NCI-H524 (cell line): ENCODE measurements around the gene IFT88.

ENCODE experiments used
- DNase-seq, 2 experiments: peaks; one replicate each; lab custom pipeline; 2025; lab: John Stamatoyannopoulos, UW

The IFT88 gene

DNA sequence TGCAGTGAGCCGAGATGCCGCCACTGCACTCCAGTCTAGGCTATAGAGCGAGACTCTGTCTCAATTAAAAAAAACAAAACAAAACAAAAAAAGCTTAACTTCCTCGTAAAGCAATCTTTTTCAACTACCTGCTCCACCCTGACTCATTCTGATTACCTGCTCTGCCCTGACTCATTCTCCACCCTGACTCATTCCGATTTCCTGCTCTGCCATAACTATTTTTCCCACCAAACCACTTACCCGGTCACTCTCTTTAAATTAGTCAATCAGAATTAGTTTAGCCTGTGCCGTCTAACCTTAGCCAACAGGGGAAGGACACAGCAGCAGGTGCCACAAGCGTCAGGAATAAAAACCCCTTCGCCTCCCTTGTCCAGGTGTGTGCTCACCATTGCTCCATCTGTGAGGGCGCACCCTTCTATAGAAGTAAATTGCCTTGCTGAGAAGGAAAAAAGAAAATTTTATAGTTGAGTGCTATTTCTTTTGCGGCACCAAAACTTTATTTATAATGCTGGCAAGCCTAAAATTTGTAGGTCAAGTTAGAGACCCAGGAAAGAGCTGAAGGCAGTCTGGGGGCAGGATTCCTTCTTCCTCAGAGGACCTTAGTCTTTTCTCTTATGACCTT is 1.7 kb upstream of the IFT88 start:
- no peak for DNase-seq

DNA sequence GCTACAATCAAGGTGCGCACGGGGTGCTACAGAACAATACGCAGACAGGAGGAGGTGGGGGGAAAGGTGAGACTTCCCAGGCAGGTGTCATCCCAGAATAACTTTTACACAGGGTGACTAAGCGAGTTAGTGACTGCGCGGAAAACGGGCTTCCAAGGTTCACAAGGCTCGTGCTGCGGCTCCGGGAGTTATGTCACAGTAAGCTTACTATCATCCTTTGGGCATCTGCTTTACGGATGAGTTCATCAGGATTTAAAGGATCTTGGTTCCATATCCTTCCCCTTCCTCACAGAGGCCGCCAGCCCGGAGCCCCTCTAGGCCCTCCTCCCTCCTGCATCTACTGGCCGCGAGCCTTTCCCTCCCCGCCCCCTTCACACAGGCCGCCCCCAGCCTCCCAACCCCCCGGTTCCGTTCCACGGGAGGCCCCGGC is 474 bp upstream of the IFT88 start:
- peak; percentile 70 to 83 for DNase-seq

DNA sequence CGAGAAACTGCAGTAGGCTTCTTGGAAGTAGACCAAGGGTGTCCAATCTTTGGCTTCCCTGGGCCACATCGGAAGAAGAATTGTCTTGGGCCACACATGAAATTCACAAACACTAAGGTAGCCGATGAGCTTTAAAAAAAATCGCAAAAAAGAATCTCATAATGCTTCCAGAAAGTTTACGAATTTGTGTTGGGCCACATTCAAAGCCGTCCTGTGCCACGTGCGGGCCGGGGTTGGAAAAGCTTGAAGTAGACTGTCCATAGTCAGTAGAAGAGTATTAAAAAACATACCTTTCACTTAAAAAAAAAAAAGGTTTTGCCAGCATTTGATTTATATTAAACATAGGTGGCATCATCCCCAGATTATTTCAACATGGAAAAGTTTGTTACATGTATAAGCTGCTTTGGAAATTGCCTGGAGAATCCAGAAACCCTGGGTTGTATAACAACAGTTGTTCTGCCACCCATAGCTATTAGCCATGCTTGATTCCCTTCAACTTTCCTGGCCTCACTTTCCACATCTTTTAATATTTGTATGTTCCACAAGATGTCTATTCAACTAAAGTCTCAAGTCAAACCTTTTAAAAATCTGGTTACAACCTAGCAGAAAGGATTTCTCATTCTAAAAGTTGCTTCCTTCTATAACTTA is 1.0 kb downstream of the IFT88 start:
- no peak for DNase-seq

DNA sequence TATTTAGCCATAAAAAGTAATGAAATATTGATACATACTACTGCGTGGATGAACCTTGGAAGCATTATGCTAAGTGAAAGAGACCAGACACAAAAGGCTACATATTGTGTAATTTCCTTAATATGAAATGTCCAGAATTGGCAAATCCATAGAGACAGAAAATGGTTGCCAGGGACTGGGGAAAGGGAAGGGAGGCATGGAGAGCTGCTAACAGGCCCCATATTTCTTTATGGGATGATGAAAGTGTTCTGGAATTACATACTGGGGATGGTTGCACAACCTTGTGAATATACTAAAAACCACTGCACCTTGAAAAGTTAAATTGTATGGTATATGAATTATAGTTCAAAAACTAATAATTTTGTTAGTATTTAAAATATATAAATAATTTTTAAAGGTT is 3.6 kb downstream of the IFT88 start:
- DNase-seq: no peak

DNA sequence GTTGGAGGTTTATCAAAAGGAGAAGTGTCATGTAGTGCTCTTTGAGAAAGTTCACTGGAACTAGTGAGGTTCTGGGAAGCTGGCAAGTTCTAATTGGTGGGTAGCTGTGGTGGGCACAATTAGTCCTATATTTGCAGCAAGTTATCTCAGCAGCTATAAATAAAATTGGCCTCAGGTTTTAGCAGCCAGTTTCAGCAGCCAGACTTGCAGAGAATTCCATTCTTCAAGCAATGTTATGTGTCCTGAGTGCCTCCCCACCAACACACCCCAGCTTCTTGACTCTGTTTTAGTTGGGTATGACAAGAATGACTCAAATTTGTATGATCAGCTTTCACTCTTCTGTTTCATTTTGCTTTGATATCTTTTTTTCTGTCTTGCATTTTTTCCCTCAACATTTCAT is 4.7 kb downstream of the IFT88 start:
- no peak for DNase-seq

DNA sequence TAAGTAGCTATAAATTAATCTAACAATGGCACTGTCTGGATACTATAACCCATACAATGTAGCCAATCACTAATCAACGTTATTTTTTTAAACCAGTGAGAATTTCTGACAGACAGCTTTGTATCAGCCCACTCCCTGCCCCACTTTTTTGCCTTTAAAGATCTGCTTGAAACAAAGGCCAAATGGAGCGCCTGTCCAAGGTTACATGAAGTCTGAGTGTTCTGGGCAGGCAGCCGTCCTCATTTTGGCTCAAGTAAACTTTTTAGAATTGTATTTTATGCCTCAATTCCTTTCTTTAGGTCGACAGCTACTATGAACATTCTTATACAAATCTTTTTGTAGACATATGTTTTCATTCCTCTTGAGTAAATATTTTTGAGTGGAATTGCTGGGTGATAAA is 6.2 kb downstream of the IFT88 start:
- no peak for DNase-seq

DNA sequence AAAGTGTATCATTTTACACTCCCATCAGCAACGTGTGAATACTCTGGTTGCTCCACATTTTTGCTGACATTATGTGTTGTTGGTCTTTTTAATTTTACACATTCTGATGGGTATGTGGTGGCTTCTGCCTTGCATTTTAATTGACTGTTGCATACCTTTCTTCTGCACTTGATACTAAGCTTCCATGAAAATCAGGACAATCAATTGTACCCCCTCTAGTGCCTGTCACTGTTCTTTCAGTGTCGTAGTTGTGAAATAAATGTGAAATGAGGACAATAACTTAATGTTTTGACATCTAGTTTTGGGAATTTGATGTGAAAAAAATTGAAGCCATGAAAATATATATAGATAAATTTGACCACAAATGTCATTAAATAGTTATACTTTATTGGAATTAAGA is 6.7 kb downstream of the IFT88 start:
- DNase-seq: no peak

DNA sequence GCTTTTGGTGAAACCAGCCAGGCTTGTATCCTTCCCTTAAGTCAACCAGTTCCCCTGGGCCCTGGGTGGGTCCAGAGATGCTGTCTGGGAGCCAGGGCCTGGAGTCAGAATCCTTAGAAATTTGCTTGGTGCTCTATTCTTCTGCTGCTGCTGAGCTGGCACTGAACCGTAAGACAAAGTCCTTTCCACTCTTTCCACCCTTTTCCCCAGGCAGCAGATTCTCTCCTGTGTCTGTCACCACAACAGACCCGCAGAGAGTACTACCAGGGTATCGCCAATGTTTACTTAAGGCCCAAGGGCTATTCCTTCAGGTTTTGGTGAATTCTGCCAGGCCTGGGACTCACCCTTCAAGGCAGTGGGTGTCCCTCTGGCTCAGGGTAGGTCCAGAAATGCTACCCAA is 12.2 kb downstream of the IFT88 start:
- no peak for DNase-seq

DNA sequence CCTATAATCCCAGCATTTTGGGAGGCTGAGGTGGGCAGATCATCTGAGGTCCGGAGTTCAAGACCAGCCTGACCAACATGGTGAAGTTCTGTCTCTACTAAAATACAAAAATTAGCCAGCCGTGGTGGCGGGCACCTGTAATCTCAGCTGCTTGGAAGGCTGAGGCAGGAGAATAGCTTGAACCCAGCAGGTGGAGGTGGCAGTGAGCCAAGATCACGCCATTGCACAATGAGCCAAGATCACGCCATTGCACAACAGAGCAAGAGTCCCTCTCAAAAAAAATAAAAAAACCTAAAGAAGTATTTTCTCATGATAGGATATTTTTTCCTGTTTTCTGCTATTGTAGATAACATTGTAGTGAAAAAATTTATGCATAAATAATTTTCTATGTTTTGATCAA is 13.3 kb downstream of the IFT88 start:
- DNase-seq: no peak

DNA sequence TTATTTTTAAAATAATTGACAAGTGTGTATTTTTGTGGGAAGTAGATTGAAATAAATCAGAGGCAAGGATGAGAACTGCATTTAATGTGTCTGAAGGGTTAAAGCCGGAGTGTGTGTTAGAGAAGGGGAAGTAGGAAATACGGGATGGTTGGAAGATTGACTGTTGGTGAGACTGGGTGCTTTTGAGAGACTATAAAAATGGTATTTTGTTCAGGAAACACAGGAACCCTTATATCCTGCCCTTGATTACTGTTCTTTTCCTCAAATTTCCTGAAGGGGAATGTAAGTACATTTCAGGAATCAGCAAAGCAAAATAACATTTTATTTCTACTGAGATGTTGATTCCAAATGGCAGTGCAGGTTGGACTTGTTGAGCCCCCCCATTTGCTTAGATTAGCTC is 15.1 kb downstream of the IFT88 start:
- DNase-seq: no peak

DNA sequence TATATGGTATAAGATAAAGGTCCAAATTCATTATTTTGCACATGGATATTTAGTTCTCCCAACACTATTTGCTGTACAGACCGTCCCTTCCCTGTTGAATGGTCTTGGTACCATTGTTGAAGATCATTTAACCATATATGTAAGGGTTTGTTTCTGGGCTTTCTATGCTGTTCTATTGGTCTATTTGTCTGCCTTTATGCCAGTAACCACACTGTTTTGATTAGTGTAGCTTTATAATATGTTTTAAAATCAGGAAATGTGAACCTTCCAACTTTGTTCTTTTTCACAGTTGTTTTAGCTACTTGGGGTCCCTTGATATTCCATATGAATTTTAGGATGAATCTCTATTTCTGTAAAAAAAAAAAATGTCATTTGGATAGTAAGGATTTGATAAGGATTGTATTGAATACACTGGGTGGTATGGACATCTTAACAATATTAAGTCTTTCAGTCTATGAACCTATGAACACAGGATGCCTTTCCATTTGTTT is 16.9 kb downstream of the IFT88 start:
- no peak for DNase-seq

DNA sequence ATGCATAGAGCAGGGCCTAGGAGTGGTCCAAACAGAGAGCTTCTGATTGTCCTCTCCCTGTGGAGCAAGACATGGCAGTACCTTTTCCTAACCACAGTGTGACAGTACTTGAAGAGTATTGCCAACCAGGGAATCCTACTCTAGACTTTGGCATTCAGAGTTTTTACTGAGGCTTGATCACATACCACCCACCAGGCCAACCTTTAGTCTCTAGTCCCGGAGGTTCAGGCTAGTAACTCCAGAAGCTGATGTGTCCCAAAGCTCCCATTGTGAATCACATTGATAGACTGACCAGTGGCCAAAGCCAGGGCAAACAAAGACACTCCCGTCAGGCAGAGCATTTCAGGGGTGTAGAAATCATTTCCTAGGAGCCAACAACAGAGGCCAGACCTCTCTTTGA is 18.4 kb downstream of the IFT88 start:
- no peak for DNase-seq

DNA sequence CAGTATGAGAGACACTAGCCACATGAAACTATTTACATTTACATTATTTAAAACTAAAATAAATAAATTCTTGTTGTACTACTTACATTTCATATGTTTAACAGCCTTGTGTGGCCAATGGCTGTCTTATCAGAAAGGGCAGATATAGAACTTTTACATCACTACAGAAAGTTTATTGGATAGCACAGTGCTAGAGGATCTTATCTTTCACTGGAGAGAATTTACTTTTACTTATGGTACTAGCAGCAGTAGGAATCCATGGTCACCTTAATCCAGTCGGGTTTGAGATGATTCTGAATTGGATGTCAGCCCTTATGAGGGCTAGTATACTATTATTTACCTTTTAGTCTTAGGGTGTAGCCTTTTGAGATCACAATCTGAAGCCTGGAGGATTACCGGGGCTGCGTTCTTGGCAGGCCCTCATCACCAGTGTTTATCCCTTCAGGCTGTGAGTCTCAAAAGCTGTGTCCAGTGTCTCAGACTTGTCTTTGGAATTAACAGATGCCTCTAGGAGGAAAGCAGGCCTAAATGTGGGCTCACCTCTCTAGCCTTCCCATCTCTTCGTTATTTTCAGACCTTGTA is 21.7 kb downstream of the IFT88 start:
- no peak for DNase-seq

DNA sequence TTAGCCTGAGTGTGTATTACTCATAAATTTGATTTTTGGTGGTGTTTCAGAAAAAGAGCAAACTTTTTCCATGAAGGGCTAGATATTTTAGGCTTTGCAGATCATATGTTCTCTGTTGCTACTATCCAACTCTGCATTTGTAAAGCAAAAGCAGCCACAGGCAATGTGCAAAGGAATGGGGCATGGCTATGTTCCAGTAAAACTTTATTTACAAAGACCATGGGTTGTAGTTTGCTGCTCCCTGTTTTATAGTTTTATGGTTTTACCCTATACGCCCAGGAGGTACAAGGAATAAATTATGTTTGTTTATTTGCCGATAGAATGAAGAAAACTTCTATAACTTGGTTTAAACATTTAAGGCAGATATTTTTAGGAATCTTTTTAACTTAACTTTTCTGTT is 23.6 kb downstream of the IFT88 start:
- no peak for DNase-seq

DNA sequence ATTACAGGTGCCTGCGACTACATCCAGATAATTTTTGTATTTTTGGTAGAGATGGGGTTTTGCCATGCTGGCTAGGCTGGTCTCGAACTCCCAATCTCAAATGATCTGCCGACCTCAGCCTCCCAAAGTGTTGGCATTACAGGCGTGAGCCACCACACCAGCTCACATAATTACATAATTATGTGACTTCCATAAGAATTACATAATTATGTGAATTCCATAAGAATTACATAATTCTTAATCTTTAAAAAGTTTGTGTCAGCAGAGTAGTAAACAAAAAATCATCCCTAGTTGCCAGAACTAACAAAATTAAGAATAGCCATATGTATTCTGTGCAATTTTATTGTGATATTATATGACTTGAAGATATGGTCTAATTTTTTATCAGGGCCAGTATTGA is 25.6 kb downstream of the IFT88 start:
- no peak for DNase-seq

DNA sequence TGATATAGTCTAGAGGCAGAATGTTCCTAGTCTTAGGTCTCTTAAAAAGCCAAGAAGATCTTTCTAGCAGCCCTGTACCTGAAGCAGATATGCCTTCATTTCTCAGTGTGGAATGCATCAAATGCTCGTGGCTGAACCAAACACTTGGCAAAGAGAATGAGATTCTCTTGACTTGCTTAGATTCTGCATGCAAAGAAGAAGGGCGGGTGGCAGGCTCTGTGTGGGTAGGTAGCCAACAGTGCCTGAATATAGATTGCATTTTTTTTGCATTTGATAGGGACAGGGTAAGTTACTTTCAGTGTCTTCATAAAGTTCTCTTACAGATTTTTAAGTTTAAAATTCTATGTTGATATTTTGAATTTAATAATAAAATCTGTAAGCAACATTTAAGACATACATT is 27.3 kb downstream of the IFT88 start:
- no peak for DNase-seq

DNA sequence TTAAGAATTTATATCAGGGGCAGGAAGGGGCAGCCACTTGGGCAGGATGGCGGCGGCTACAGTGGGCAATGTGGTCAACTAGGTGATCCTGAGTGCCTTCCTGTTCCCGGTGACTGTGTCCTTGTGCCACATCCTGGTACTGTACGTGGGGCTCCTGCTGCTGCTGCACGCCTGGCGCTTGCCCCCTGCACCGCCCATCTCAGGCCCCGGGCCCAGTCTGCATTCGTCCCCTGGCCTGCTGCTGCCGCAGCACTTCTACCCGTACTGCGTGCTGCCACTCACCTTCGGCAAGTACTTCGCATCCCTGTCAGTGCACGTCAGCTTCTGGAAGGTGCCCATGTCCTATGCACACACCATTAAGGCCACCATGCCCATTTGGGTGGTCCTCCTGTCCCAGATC is 40.1 kb downstream of the IFT88 start:
- DNase-seq: no peak

DNA sequence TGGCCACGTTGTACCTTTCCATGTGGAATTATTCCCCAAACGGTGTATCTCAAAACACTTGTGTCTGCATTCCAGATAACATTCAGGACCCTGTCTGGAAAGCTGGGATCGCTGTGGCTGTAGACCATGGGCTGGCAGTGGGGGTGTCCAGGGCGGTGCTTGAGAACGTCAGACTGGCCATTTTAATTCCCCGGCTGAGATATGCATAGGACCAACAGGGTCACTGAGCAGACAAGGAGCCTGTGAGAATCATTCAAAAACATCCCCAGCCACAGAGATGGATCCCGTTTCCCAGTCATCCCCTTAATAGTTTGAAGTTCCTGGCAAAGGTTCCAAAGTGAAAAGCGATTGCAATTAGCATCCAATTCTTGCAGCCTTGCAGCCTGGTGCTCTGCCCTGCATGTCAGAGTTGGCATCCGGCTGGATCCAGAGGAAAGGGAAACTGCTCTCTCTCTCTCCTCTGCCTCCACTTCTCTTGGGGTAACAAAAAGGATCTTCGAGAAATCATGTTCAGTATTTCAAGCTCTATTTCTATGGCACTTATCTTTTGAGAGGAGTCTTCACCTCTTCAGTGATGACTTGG is 41.6 kb downstream of the IFT88 start:
- DNase-seq: no peak

DNA sequence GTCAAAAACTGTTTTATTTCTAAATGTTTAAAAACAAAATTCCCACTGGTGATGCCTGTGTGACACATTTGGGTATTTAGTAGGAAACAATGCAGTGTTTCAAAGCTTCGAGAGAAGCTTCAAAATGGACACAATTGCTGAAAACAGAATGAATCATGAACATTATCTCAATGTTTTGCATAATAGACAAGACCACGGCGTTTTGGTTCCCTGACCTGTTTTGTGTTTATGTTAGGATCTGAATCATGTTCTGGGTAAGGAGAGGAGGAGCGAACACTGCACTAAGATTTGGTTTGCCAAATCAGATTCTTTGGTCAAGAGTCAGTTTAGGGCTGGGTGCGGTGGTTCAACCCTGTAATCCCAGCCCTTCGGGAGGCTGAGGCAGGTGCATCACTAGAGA is 42.2 kb downstream of the IFT88 start:
- no peak for DNase-seq

DNA sequence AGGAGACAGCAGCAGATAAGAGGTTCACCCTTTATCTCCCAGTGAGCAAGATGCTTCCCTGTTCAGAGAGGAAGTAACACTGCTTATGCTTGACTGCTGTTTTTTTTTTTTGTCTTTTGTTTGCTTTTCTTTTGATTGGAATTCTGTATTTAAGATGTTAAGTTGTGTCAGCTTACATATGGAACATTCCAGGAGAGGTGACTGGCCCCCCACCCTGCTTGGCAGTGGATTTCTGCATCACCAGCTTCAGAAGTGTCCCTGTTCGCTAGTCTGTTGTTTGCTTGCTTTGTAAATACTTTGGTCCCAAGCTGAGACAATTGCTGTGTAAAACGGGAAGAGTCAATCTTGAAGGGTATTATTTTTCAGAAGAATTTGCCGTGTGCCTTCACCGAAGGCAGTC is 43.0 kb downstream of the IFT88 start:
- DNase-seq: no peak

DNA sequence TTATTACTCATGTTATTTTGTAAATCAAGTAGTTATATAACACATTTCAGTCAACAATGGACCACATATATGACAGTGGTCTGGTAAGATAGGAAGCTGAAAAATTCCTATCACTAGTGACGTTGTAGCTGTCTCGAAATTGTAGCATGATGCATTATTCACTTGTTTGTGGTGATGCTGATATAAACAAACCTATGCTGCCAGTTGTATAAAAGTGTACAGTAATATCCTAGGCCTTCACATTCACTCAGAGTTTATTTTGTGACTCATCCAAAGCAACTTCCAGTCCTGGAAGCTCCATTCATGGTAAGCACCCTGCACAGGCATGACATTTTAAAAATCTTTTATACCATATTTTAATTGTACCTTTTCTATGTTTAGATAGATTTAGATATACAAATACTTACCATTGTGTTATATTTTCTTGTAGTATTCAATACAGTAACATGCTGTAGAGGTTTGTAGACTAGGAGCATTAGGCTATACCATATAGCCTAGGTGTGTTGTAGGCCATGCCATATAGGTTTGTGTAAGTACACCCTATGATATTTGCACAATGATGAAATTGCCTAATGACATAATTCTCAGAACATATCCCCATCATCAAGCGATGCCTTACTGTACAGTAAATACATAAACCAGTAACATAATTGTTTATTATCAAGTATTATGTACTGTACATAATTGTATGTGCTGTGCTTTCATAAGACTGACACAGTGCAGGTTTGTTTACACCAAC is 49.3 kb downstream of the IFT88 start:
- DNase-seq: no peak

DNA sequence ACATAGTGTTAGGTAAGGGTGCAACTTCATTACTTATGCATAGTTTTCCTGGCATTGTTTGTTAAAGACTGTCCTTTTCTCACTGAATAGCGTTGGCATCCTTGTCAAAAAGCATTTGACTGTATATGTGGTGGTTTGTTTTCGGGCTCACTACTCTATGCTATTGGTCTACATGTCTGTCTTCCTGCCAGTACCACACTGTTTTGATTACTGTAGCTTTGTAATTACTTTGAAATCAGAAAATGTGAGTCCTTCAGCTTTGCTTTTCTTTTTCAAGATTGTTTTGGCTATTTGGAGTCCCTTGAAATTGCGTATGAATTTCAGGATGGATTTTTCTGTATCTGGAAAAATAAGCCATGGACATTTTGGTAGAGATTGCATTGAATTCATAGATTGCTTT is 56.0 kb downstream of the IFT88 start:
- DNase-seq: no peak

DNA sequence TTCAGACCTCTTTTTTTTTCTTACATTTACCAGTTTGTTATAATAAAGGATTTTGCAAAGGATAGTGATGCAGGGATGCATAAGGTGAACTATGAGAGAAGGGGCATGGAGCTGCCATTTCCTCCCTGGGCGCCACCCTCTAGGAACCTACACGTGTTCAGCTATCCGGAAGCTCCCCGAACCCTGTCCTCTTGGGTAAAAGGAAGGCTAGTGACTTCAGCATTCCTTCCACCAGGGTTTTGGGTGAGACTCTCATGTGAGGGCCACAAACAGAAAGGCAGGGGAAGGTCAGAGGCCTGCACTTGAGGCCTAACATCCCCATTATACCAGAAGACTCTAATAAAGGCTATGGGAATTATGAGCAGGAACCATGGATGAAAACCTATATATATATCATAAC is 57.3 kb downstream of the IFT88 start:
- no peak for DNase-seq
